Osteoblast (primary cell): ENCODE measurements around the gene TMEM203. TPM values are rescaled to one million over a fixed set of nuclear protein-coding genes. Genes with fewer than 3 reads are reported as not detected.

Experiments
- DNase-seq: peaks from one replicate; pipeline ENCODE4 v3.0.0; 2011; ENCODE audit warnings: low spot score, mixed read lengths; ENCODE audit not compliant: insufficient read length; ENCODE audit errors: missing footprints
- H2AFZ ChIP-seq: 2 replicates; pipeline ENCODE4 v1.6.0; 2011; ENCODE audit warnings: mild to moderate bottlenecking, low read length
- H3K27ac ChIP-seq: 2 replicates; pipeline ENCODE4 v1.5.1; 2011; ENCODE audit warnings: mild to moderate bottlenecking, low read depth, low read length, moderate library complexity
- H3K27me3 ChIP-seq: 2 replicates; pipeline ENCODE4 v1.6.0; 2012; ENCODE audit warnings: mild to moderate bottlenecking, control low read depth, inconsistent platforms, low read length, moderate library complexity; ENCODE audit not compliant: insufficient read depth
- H3K36me3 ChIP-seq: 2 replicates; pipeline ENCODE4 v1.5.1; 2011; ENCODE audit warnings: mild to moderate bottlenecking, low read length, control low read depth, moderate library complexity; ENCODE audit not compliant: insufficient read depth
- H3K4me1 ChIP-seq: 2 replicates; pipeline ENCODE4 v1.5.1; 2011; ENCODE audit warnings: mild to moderate bottlenecking, low read length, control low read depth, moderate library complexity; ENCODE audit not compliant: insufficient read depth
- H3K4me2 ChIP-seq: 2 replicates; pipeline ENCODE4 v1.6.0; 2011; ENCODE audit warnings: mild to moderate bottlenecking, low read length; ENCODE audit not compliant: insufficient read depth
- H3K4me3 ChIP-seq: fragments of 200-600 bp; sonication (generic); 3 replicates; pipeline ENCODE4 v1.5.1; 2012; ENCODE audit warnings: mild to moderate bottlenecking, low read length, inconsistent platforms; ENCODE audit not compliant: insufficient read depth
- H3K79me2 ChIP-seq: 2 replicates; pipeline ENCODE4 v1.6.0; 2012; ENCODE audit warnings: mild to moderate bottlenecking, low read length, control low read depth, inconsistent platforms; ENCODE audit not compliant: insufficient read depth
- H3K9me3 ChIP-seq: 2 replicates; pipeline ENCODE4 v1.5.1; 2011; ENCODE audit warnings: low read depth, low read length, control low read depth
- H4K20me1 ChIP-seq: 2 replicates; pipeline ENCODE4 v1.6.0; 2012; ENCODE audit warnings: mild to moderate bottlenecking, low read length, control low read depth; ENCODE audit not compliant: insufficient read depth
- total RNA-seq: library from RNA; depleted of rRNA; stranded (reverse); fragments of >200 nt; gene quantifications from 2 replicates; pipeline ENCODE4 v1.2.3, GENCODE V29; 2012
- TF ChIP-seq, protein P1 (sequence below): IDR thresholded peaks from 2 replicates; pipeline ENCODE4 v1.5.1; 2011; ENCODE audit warnings: mild to moderate bottlenecking, low read depth, low read length, moderate library complexity; ENCODE audit errors: extremely low read depth

Gene TMEM203
- total RNA-seq, 1 donor, result 36.9 TPM

DNA sequence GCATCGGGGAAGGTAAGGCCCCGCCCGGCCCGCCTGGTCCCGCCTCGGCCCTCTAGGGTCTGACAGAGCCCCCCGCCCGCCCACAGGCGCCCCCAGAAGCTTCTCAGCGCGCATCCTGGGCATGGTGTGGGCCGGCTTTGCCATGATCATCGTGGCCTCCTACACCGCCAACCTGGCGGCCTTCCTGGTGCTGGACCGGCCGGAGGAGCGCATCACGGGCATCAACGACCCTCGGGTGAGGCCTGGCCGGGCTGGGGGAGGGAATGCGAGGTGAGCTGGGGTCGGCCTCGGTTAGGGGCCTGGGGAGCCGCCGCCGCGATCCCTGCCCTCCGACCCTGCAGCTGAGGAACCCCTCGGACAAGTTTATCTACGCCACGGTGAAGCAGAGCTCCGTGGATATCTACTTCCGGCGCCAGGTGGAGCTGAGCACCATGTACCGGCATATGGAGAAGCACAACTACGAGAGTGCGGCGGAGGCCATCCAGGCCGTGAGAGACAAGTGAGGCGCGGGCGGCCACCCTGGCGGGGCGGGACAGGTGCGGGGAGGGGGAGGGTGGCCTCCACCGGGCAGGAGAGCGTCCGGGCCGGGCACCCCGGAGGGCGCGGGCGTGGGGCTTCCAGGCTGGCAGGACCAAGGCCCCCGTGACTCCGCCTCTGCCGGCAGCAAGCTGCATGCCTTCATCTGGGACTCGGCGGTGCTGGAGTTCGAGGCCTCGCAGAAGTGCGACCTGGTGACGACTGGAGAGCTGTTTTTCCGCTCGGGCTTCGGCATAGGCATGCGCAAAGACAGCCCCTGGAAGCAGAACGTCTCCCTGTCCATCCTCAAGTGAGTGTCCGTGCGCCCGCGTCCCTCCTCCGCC is 42.7 kb downstream of the TMEM203 start:
- H2AFZ ChIP-seq, result no peak overlapping the region
- no peak overlapping the region for H3K4me3 ChIP-seq
- peaks cover 69% of the 10 kb centered on the region for H3K27me3 ChIP-seq
- H3K4me1 ChIP-seq, result no peaks in the 10 kb centered on the region
- H3K4me2 ChIP-seq, result peak overlapping the region; percentile 28
- peak; percentile 96 for DNase-seq
- H3K27ac ChIP-seq, result no peak overlapping the region
- H3K36me3 ChIP-seq, result no peaks in the 10 kb centered on the region
- peaks cover 3% of the 10 kb centered on the region for H4K20me1 ChIP-seq
- H3K79me2 ChIP-seq, result no peaks in the 10 kb centered on the region
- H3K9me3 ChIP-seq, result no peaks in the 10 kb centered on the region
- TF ChIP-seq, protein P1, sequence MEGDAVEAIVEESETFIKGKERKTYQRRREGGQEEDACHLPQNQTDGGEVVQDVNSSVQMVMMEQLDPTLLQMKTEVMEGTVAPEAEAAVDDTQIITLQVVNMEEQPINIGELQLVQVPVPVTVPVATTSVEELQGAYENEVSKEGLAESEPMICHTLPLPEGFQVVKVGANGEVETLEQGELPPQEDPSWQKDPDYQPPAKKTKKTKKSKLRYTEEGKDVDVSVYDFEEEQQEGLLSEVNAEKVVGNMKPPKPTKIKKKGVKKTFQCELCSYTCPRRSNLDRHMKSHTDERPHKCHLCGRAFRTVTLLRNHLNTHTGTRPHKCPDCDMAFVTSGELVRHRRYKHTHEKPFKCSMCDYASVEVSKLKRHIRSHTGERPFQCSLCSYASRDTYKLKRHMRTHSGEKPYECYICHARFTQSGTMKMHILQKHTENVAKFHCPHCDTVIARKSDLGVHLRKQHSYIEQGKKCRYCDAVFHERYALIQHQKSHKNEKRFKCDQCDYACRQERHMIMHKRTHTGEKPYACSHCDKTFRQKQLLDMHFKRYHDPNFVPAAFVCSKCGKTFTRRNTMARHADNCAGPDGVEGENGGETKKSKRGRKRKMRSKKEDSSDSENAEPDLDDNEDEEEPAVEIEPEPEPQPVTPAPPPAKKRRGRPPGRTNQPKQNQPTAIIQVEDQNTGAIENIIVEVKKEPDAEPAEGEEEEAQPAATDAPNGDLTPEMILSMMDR, result no peak

DNA sequence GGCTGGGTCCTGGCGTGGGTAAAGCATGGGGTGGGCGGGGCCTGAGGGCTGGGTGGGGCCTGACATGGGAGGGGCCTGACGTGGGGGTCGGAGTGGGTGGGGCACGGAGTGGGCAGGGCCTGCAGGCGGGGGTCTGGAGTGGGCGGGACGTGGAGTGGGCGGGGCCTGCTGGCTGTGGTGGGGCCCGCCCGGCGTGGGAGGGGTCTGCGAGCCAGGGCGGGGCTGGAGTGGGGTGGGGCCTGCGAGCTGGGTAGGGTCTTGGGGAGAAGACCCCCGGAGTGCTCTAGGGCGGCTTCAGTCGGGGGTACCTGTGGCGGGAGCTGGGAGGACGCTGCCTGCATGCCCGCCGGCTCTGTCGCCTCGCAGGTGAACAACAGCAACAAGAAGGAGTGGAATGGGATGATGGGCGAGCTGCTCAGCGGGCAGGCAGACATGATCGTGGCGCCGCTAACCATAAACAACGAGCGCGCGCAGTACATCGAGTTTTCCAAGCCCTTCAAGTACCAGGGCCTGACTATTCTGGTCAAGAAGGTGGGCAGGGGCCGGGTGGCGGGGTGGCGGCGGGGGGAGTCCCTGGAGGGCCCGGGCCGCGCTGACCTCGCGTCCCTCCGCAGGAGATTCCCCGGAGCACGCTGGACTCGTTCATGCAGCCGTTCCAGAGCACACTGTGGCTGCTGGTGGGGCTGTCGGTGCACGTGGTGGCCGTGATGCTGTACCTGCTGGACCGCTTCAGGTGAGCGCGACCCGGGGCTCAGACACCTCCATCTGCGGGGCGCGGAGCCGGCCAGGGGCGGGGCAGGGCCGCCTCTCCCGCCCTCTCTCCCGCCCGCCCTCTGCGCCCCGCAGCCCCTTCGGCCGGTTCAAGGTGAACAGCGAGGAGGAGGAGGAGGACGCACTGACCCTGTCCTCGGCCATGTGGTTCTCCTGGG is 43.6 kb downstream of the TMEM203 start:
- peak; percentile 95 for DNase-seq
- Histone ChIP-seq H3K36me3 (no peaks in the 10 kb centered on the region), H3K9me3 (no peaks in the 10 kb centered on the region), H2AFZ (no peak overlapping the region), H3K4me3 (no peak overlapping the region), H4K20me1 (peaks cover 5% of the 10 kb centered on the region), H3K79me2 (no peaks in the 10 kb centered on the region), H3K27me3 (peaks cover 70% of the 10 kb centered on the region), H3K4me1 (no peaks in the 10 kb centered on the region), H3K4me2 (no peak overlapping the region), H3K27ac (no peak overlapping the region)
- TF ChIP-seq, protein P1, result no peak

DNA sequence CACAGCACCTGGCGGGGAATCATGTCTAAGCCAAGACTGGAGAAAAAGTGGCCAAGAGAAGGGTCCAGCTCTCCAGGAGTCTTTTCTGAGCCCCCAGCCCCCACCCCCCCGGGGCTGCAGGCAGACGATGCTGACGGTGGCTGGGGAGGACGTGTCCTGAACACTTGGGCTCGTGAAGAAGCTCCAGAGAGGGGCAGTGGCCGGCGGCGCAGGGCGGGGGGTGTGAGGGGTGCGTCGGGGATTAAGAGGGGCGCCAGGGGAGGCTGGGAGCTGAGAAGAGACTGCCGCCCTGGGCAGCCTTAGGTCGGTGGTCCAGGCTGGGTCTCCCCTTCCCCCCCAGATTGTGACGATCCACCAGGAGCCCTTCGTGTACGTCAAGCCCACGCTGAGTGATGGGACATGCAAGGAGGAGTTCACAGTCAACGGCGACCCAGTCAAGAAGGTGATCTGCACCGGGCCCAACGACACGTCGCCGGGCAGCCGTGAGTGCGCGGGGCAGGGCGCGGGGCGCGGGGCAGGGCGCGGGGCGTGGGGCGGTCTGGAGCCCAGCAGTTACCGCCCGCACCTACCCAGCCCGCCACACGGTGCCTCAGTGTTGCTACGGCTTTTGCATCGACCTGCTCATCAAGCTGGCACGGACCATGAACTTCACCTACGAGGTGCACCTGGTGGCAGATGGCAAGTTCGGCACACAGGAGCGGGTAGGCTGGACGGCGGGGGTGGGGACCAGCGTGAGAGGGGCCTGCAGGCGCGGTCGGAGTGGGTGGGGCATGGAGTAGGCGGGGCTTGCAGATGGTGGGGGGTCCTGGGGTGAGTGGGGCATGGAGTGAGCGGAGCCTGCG is 44.5 kb downstream of the TMEM203 start:
- H3K4me2 ChIP-seq, result no peak overlapping the region
- no peak overlapping the region for H3K27ac ChIP-seq
- TF ChIP-seq, protein P1, result no peak
- H2AFZ ChIP-seq, result no peak overlapping the region
- no peaks in the 10 kb centered on the region for H3K36me3 ChIP-seq
- H3K4me3 ChIP-seq, result no peak overlapping the region
- H4K20me1 ChIP-seq, result peaks cover 5% of the 10 kb centered on the region
- H3K27me3 ChIP-seq, result peaks cover 62% of the 10 kb centered on the region
- H3K9me3 ChIP-seq, result no peaks in the 10 kb centered on the region
- no peaks in the 10 kb centered on the region for H3K79me2 ChIP-seq
- no peaks in the 10 kb centered on the region for H3K4me1 ChIP-seq
- DNase-seq, result no peak
